Central memory CD4-positive, alpha-beta T cell (primary cell): Measurements from ENCODE around the gene GALNT15.

Experiments used
- DNase-seq: peaks from one replicate; pipeline ENCODE4 v3.0.0; 2022
- total RNA-seq, 3 experiments: gene quantifications; one replicate each; lab custom pipeline; 2026; lab: John Stamatoyannopoulos, UW

The GALNT15 gene, protein sequence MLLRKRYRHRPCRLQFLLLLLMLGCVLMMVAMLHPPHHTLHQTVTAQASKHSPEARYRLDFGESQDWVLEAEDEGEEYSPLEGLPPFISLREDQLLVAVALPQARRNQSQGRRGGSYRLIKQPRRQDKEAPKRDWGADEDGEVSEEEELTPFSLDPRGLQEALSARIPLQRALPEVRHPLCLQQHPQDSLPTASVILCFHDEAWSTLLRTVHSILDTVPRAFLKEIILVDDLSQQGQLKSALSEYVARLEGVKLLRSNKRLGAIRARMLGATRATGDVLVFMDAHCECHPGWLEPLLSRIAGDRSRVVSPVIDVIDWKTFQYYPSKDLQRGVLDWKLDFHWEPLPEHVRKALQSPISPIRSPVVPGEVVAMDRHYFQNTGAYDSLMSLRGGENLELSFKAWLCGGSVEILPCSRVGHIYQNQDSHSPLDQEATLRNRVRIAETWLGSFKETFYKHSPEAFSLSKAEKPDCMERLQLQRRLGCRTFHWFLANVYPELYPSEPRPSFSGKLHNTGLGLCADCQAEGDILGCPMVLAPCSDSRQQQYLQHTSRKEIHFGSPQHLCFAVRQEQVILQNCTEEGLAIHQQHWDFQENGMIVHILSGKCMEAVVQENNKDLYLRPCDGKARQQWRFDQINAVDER
- 0 to 0.19 (median 0) reads per million in 3 experiments for total RNA-seq

DNA sequence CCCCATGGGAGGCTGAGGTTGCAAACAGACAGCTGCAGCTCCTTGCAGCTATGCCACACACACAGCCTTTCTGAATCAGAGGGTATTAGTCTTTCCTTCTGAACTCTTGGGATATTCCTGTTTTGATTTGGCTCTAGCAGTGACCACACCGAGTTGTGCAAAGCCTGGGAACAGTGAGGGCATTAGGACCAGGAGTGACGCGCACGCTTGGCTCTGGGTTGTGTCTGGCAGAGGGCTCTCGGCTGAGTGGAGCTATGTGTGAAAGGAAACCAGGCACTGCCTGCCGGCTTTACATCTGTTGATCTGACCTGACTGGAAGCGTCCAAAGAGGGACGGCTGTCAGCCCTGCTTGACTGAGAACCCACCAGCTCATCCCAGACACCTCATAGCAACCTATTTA is at the start of gene GALNT15:
Gene GALNT15, plus strand, starts transcription at position 292 of the 400 bp plus-strand sequence. CDS start 472 bp downstream, outside the sequence.
- no peak for DNase-seq

DNA sequence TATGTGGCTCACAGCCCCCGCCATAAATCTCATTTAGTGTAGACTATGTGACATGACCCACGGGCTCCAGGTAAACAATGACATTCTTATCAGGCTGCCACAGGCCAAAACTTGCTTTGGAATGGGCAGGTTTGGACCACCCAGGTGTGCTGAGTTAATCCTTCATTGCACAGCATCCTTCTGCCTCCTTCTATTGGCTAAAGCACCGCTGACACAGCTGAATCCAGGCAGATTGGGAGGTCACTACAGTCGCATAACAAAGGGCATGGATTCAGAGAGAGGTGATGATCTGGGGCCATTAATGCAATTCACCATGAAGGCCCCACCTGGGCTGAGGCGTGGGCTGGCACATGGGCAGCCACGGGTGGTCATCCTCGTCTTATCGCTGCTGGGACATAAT is 47.8 kb upstream of the GALNT15 start:
- no peak for DNase-seq

DNA sequence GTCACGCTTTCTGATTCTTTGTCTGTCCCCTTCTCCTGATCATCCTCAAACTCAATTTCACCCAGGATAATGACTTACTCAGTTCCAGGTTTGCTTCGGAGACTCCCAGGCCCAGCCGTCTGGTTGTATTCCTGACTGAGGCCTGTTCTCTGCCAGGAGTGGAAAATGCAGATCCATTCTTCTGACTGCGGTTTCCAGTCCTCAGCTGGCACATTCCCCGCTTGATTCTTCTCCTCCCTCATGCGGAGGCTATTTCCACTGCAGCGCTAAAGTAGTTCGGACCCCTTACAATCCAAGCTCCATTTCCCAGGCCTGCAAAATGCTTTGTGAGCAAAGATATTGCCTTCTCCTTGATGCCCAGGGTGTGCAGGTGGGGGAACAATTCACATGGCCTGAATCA is 47.2 kb upstream of the GALNT15 start:
- DNase-seq: no peak

DNA sequence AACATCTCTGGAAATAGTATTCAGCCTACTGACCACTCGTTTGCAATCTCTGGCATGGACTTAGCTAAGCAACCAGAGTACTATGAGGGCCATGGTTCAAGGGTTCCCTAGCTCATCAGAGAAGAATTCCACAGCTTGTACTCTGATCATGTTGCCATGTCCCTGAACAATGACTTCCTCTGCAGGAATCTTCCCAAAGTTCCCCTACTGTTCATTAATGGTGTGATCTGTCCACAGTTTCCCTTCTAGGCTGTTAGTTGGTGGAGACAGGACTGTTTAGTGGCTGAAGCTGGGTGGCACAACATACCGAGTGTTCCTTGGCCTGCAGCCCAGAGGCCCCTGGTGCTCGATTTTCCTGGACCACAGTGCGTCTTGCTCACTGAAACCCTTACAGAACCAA is 44.4 kb upstream of the GALNT15 start:
- no peak for DNase-seq

DNA sequence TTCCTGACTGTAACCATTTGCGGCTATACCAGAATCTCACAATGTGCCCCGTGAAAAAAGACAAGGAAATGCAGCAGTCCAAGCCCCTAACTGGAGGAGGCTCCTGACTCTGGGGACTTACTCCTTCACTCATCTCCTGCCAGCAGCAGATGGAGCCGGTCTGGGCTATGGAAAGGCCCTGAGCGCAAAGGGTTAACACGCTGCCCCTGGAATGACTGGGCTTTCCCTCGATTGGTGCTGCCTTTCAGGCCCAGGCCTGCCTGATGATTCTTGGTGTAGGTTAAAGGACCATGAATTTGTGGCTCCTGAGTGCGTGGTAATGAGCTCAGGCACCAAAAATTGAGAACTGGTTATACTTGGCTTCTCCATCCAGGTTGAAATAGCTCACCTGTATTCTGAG is 42.3 kb upstream of the GALNT15 start:
- no peak for DNase-seq

DNA sequence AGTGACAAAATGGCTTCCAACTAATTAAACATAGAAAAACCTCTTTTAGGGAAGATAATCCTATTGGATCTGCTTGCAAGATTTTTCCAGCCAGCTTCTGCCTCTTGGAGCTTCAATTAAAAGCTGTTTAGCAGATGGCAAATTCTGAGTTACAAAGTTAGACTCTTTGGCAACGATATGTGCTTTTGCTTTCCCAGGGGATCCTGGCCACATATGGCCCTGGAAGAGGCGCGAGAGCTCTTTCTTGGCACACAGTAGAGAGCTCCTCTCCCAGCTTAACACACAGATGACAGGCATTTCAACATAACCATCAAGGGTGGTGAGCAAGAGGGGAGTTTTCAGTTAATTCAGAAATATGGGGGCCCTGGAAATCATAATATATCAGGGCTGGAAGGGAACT is 41.6 kb upstream of the GALNT15 start:
- DNase-seq: no peak

DNA sequence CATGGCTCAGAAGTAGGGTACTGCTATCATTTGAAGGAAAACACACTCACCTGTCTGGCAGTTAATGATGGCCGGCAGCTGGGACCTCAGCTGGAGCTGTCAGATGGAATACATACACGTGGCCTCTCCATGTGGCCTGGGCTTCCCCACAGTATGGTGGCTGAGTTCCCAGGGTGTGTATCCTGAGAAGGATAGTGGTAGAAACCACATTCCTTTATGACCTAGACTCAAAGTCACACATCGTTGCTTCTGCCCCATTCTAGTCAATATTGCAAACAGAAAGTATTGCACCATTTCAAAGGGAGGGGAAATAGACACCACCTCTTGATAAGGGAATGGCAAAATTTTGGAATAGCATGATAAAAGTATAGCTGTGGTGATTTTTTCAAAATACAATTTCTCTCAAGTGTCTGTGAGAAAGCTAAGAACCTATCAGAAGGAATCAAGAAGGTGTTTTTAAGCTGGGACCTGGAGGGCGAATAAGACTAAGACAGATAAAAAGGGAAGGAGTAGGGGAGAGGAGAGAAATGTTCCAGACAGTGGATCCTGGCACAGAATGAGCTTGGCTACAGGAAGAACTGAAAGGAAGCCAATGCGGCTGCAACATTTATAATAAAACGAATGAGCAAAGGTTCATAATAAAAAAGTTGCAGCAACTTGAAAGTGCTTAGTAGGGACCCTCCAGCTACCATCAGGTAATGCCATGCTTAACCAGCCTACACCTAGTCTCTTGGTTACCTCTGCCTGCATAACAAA is 40.1 kb upstream of the GALNT15 start:
- no peak for DNase-seq

DNA sequence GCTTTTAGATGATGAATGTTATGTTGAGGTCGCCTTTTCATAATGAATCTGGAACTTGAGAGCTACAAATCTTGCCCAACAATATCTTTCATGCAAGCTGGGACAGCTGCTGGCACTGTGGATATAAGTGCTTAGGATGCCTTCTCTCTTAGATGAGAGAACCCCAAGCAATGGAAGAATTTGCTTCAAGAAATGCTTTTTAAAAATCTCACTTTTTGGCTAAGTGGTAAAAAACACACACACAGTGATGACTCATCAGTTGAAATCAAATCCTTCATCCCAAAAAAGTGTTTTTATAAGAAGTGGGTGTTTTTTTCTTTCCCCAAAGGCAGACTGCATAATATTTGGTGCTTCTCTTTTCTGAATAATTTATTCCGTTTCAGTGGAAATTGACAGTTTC is 38.4 kb upstream of the GALNT15 start:
- no peak for DNase-seq

DNA sequence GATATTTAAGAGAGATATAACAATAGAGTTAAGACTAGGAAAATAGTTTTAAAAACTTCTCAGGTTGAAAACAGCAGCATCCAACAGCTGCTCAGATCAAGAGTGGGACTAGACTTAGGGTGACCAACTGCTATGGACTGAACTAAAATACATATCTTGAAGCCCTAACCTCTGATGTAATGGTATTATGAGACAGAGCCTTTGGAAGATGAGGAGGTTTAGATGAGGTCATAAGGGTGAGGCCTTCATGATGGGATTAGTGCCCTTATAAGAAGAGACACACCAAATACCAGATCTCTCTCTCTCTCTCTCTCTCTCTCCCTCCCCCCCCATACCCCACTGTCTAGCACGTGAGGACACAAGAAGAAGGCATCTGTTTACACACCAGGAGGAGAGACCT is 37.4 kb upstream of the GALNT15 start:
- DNase-seq: no peak

DNA sequence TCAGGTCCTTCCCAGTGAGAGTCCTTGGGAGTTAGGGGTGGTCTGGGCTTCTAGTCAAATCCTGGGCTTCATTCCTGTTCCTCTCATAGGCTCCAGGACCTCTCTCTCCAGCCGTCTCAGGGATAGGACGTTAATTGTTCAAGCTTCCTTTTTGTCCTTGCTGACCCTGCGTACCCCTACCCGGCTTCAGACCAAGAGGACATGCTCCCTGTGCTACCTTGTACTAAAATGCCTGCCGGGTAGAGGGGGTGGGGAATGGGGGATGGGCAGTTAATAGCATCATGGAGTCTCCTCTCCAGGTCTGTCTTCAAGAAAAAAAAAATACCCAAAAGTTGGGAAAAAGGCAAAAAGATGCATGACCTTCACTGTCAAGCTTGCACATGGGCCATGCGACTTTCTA is 36.5 kb upstream of the GALNT15 start:
- DNase-seq: no peak

DNA sequence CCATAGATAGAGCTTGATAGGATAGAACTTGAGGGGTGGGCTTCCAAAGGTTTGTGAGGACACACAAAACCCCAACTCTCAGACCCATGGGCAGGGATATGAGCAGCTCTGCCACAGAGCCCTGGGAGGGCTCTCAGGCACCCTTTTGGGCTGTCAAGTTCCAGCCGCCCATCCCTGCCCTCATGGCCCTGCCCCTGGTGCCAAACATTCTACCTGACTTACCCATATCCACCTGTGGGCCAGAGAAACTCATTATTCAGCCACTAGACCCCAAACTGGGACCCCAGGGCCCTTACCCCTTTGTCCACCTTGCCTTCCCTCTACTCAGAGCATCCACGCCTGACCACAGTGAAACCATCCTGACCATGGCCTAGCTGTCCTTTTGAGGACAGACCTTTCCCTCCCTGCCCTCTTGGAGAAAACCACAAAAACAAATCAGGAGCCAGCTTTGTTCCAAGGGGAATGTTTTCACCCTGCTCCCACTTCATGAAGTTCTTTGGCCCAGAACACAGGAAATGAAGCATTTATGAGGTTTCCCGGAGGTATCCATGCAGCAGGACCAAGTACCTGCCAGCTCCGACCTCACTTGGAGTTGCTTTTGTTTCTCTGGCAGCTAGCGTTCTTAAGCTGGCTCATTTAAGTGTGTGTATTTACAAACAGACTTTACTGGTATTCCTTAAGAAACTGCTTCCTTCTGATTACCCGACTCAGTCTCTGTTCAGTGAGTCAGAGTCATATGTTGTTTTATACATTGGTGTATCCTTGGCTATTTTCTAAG is 34.2 kb upstream of the GALNT15 start:
- no peak for DNase-seq

DNA sequence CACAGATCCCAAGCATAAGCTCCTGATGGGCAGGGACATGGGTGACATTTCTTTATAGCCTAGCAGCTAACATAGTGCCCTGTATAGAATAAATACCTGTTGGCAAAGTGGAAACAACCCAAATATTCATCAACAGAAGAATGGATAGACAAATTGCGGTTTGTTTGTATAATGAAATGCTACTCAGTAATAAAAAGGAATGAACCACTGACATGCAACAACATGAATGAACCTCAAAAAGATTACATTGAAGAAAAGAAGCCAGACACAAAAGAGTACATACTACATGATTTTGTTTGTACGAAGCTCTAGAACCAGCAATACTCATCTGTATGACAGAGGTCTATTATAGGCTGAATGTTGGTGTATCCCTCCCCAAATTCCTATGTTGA is 33.6 kb upstream of the GALNT15 start:
- DNase-seq: no peak

DNA sequence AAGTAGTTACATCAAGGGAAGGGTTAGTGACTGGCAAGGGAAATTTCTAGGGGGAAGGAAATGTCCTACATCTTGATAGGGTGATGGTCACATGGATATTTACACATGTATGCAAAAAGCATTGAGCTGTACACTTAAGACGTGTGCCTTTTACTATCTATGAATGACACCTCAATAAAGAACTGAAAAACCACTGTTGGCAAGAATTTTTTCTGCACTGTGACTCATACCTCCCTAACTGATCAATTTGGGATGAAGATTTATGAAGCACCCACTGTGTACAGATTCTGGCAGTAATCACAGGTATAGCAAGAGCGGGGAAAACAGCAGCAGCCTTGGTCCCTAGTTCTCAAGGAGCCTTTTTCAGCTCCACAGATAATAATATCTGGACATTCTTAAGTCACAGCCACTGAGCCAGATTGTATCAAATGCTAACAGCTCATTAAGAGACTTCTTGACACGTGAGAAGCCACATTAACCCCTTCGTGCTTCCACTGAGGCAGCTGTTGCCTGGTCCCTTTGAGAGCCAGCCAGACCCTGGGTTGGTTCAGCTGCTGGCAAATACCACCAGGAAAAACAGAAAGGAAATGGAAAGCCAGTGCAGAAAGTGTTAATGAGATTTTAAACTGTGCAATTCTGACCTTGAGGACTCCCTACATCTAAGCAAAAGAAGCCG is 32.0 kb upstream of the GALNT15 start:
- DNase-seq: no peak

DNA sequence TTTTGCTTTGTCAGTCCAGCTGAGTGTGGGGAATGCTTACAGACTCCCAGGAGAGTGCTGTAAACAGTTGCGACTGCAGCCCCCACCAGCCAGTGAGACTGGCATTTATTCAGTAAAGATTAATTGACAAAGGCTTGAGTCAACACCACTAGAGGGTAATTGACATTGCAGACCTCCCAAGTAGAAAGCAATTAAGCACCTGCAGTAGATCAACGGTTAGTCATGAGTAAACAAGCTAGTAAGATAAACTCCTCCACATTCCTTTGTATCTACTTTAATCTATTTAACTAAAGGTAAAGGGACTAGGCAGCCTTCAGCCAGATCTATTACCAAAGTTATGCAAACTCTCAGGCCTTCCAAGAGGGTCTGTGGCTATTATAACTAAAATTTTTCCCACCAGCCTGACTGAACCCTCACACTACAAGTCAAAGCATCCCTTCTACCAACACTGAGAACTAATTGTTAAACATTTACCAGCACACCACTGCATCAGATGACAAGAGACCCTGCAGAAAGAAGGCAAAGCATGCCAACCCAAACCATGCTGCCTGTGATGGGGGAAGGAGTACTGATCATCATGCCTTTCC is 30.5 kb upstream of the GALNT15 start:
- no peak for DNase-seq

DNA sequence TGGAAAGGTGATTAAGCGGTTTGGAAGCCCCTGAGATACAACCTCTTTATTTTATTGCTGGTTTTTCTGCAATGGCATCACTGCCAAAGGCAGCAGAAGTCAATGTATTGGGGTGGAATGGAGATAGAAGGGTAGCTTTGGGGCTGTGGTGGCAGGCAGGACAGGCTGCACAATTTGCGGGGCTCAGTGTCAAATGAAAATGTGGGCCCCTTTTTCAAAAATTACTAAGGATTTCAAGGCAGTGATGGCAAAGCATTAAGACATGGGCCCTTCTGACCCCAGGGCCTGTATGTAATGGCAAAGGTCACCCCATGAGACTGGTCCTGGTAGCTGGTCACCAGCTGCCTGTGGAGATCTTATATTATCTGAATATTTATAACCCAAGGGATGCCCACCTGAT is 29.3 kb upstream of the GALNT15 start:
- DNase-seq: no peak

DNA sequence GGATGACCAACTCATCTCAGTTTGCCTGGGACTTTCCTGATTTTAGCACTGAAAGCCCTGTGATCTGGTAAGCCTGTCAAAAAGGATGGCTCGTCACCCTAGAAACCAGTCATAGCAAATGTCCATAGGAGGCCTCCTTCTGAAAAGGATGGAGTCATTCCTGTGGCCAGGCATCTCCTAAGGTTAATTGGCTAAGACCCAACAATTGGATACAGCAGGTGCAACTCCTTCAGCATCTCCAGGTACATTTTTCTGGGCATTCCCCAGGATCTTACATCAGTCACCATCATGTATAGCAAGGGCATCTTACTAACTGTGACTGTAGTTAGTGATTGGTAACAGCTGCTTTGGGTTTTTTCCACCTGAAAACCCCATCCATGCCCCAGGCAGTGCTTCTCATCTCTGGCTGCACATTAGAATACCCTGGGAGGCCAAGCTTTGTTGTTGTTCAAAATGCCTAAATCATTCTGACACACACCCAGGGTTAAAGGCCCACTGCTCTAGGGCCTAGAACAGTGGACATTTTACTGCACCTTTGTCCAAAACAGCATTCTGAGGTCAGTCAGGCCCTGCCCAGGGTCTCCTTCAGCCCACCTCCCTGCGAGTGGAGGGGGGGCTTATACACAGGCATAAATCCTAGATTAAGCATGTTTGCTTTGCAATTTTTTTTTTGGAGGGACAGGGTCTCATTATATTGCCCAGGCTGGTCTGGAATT is 28.3 kb upstream of the GALNT15 start:
- DNase-seq: no peak

DNA sequence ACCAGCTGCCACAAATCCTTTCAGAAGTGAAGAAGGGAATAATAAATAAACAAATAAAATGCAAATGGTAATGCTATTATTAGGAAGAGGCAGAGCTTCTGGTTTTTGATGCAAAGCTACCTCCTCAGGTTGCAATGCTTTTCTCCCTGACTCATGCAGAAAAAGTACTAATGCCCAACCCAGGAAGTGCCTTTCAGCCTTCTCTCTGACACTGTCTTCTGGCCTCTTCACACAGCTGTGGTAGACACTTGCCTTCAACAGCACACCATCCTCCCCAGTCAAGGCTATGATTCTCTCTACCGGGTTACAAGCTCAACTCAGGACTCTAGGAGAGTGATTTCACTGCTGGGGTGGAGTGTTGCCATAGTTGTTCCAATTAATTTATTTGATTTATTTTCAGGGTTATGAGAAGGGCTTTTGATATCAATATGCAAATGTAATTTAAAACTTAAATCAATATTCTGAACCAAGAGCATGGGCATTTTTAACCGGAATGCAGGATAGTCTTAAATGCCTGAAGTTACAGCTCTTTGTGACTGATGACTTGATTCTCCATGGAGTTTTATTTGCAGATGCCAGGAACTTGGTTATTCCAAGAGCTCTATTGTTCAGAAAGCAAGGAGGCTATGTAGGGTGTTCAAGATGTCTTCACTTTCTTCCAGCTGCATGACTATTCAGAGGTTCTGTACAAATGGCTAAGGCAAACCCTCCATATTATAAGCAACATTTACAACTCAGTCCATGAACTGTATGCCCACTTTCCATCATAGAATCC is 27.1 kb upstream of the GALNT15 start:
- no peak for DNase-seq

DNA sequence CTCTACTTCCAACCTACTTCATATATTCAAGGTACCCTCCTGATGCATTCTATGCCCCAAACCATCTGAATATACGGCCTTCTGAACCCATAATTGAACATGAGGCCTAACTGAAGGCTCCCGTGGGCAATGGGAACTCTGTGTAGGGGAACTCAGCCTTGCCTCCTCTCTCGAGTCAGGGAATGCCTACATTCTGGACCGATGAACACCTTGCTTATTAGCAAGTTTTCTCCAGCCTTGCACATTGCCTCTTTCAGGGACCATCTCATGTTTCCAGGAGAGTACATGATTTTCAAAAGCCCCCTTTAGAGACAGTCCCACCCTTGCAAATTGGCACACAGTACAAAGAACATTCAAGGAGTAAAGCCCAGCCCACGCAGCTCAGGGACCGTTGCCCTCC is 26.3 kb upstream of the GALNT15 start:
- DNase-seq: no peak

DNA sequence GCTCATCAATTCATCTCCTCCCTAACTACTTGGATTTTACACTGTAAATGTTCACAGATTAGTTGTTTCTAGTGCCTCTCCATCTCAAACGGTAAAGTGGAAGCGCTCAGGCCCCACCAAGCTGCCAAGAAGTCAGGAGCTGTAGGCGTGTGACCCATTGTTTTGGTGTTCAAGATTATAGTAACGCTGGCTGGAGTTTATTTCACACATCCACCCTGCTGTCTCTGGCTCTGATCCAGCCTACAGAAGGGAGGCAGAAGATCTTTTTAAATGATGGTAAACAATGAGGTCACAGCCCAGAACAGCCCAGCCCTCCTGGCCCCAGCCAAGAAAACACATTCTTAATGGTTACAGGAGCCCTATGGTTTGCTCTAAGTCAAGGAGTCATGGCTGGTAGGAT is 25.7 kb upstream of the GALNT15 start:
- no peak for DNase-seq

DNA sequence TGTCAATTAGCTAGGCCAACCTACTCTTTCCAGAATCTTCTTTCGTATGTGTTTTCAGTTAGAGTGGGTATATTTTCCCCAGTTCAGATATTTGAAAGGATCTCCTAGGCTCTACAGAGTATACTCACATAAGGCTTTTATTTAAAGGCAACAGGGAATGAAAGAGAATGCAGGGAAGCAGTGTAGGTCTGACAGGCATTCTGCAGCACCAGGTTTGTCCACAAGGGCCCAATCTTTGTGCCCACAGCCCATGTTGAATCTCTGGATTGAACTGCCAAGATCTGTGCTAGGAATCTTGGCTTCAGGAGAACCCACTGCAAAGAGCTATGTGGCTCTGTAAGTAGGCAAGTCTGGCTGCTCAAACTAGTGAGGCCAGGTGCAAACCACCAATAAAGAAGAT is 24.2 kb upstream of the GALNT15 start:
- no peak for DNase-seq
